Measurements from ENCODE around the gene SEC16B.

The SEC16B gene

GRCh38 chr1:177937931-177938330 is 31.9 kb downstream of the SEC16B start:
- no peak for DNase-seq

- DNase-seq = no peak
Observed at GRCh38 chr1:177937174-177937770, 32.6 kb downstream of the SEC16B start.

GRCh38 chr1:177935638-177936415 is 34.0 kb downstream of the SEC16B start:
- no peak for DNase-seq

GRCh38 chr1:177934927-177935326 is 34.9 kb downstream of the SEC16B start:
- DNase-seq = no peak

GRCh38 chr1:177934461-177934860 is 35.4 kb downstream of the SEC16B start:
- no peak for DNase-seq

GRCh38 chr1:177933881-177934280 is 36.0 kb downstream of the SEC16B start:
- DNase-seq = no peak

GRCh38 chr1:177932123-177932522 is 37.7 kb downstream of the SEC16B start:
- DNase-seq = no peak

- DNase-seq = no peak
Observed at GRCh38 chr1:177928952-177929351, 40.9 kb downstream of the SEC16B start.

- no peak for DNase-seq
Observed at GRCh38 chr1:177928194-177928593, 41.7 kb downstream of the SEC16B start.

- no peak for DNase-seq
Observed at GRCh38 chr1:177927021-177927596, 42.7 kb downstream of the SEC16B start.

GRCh38 chr1:177926201-177926600 is 43.7 kb downstream of the SEC16B start:
- no peak for DNase-seq

- no peak for DNase-seq
Observed at GRCh38 chr1:177925006-177925405, 44.9 kb downstream of the SEC16B start.

- no peak for DNase-seq
Observed at GRCh38 chr1:177923441-177923840, 46.4 kb downstream of the SEC16B start.

GRCh38 chr1:177922209-177922608 is 47.6 kb downstream of the SEC16B start:
- no peak for DNase-seq

GRCh38 chr1:177921590-177921989 is 48.3 kb downstream of the SEC16B start:
- DNase-seq = no peak

- no peak for DNase-seq
Observed at GRCh38 chr1:177920091-177920490, 49.8 kb downstream of the SEC16B start.

- DNase-seq = no peak
Observed at GRCh38 chr1:177915641-177916040, 54.2 kb downstream of the SEC16B start.

GRCh38 chr1:177914603-177915002 is 55.3 kb downstream of the SEC16B start:
- DNase-seq = no peak

GRCh38 chr1:177913762-177914540 is 55.9 kb downstream of the SEC16B start:
- DNase-seq = no peak

- DNase-seq = no peak
Observed at GRCh38 chr1:177912991-177913390, 56.9 kb downstream of the SEC16B start.

- DNase-seq = no peak
Observed at GRCh38 chr1:177909416-177909815, 60.4 kb downstream of the SEC16B start.

GRCh38 chr1:177907000-177907399 is 62.9 kb downstream of the SEC16B start:
- DNase-seq = no peak

- DNase-seq = no peak
Observed at GRCh38 chr1:177905686-177906085, 64.2 kb downstream of the SEC16B start.

- DNase-seq = no peak
Observed at GRCh38 chr1:177902266-177902665, 67.6 kb downstream of the SEC16B start.
